GM12801 (cell line): ENCODE data around the gene AP1S3.

Source experiments
- TF ChIP-seq, protein P1 (sequence below): IDR thresholded peaks from one replicate; pipeline ENCODE4 v1.5.1; 2011; ENCODE audit warnings: control low read depth; ENCODE audit not compliant: insufficient read length; ENCODE audit errors: extremely low read depth

AP1S3 gene

GRCh38 chr2:223789423-223789822 is 48.0 kb downstream of the AP1S3 start:
- TF ChIP-seq, protein P1, sequence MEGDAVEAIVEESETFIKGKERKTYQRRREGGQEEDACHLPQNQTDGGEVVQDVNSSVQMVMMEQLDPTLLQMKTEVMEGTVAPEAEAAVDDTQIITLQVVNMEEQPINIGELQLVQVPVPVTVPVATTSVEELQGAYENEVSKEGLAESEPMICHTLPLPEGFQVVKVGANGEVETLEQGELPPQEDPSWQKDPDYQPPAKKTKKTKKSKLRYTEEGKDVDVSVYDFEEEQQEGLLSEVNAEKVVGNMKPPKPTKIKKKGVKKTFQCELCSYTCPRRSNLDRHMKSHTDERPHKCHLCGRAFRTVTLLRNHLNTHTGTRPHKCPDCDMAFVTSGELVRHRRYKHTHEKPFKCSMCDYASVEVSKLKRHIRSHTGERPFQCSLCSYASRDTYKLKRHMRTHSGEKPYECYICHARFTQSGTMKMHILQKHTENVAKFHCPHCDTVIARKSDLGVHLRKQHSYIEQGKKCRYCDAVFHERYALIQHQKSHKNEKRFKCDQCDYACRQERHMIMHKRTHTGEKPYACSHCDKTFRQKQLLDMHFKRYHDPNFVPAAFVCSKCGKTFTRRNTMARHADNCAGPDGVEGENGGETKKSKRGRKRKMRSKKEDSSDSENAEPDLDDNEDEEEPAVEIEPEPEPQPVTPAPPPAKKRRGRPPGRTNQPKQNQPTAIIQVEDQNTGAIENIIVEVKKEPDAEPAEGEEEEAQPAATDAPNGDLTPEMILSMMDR, result no peak

DNA sequence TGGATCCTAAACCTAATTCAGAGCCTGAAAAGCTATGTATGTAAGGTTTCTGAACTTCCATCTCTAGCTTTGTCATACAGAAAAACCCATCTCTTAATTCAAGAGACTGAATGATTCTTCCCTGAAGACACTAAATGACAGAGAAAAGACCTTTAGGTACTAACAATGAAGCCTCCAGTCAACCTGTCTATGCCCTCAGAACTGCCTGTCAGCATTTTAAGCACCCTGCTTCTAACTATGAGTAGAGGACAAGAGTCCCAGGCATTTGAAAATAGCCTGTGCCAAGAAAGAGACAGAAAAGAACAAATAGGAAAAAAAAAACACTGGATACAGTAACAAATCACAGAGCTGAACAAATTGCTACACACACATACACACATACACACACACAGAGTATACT is 48.6 kb downstream of the AP1S3 start:
- TF ChIP-seq, protein P1, result no peak

GRCh38 chr2:223787358-223787757 is 50.0 kb downstream of the AP1S3 start:
- TF ChIP-seq, protein P1, result no peak

DNA sequence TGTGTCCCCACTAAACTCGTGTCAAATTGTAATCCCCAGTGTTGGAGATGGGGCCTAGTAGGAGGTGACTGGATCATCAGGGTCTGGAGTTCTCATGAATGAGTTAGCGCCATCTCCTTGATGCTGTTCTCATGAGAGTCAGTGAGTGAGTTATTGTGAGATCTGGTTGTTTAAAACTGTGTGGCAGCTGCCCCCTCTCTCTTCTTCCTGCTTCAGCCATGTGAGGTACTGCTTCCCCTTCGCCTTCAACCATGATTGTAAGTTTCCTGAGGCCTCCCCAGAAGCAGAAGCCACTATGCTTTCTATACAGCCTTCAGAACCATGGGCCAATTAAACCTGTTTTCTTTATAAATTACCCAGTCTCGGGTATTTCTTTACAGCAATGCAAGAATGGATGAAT is 50.4 kb downstream of the AP1S3 start:
- TF ChIP-seq, protein P1, result no peak

DNA sequence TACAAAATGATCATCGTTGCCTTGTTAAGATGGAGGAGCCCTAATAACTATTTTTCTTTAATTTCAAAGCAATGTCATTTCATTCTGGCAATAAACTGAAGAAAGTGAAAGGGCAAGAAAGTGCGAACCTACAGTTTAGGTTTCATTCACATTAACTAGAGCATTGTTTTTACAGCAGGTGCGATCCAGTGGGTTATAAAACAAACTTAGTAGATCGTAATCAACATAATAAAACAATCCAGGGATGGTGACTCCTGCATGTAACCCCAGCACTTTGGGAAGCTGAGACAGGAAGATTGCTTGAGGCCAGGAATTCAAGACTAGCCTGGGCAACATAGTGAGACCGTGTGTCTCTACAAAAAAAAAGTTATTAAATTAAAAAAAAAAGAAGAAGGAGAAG is 51.1 kb downstream of the AP1S3 start:
- TF ChIP-seq, protein P1, result no peak

- TF ChIP-seq, protein P1, result no peak
Observed at GRCh38 chr2:223784221-223784772, 53.1 kb downstream of the AP1S3 start.

DNA sequence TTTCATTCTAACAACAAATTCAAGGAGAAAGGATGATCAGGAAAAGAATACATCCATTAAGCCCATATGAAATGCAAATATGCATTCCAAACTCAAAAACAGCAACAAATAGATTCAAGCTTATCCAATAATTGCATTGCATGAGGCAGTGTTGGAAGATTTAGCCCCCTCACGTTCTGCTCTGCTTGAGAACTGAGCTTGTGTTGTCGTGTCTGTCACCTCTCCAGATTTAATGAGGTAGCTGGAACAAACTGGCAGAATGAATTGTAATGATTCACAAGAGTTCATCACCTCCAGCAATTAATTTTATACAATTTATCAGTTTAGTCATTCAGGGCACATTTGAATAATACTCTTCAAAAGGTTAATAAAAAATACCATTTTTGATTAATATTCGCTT is 54.8 kb downstream of the AP1S3 start:
- TF ChIP-seq, protein P1, result no peak
